Activated CD4-positive, alpha-beta T cell treated with anti-CD3 and anti-CD28 coated beads, Interleukin-2, amount 50 U/mL, for 16 hours (primary cell): ENCODE results near the gene NT5C2.

Source experiments
- DNase-seq: peaks from one replicate; pipeline ENCODE4 v3.0.0-alpha.2; 2020

The NT5C2 gene

DNA sequence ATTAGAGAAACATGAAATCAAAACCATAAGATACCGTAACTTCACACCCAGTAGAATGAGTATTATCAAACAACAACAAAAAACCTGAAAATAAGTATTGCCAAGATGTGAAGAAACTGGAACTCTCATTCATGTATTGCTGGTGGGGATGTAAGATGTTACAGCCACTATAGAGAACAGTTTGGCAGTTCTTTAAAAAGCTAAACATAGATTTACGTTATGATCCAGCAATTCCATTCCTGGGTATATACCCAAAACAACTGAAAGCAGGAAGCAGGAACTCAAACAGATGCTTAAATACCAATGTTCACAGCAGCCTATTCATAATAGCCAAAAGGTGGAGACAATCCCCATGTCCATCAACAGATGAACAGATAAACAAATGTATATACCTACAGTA lies 72.5 kb downstream of the NT5C2 start:
- DNase-seq: no peak

- no peak for DNase-seq
Observed at GRCh38 chr10:103117247-103117646, 75.8 kb downstream of the NT5C2 start.

GRCh38 chr10:103114876-103115275 lies 78.2 kb downstream of the NT5C2 start:
- no peak for DNase-seq

DNA sequence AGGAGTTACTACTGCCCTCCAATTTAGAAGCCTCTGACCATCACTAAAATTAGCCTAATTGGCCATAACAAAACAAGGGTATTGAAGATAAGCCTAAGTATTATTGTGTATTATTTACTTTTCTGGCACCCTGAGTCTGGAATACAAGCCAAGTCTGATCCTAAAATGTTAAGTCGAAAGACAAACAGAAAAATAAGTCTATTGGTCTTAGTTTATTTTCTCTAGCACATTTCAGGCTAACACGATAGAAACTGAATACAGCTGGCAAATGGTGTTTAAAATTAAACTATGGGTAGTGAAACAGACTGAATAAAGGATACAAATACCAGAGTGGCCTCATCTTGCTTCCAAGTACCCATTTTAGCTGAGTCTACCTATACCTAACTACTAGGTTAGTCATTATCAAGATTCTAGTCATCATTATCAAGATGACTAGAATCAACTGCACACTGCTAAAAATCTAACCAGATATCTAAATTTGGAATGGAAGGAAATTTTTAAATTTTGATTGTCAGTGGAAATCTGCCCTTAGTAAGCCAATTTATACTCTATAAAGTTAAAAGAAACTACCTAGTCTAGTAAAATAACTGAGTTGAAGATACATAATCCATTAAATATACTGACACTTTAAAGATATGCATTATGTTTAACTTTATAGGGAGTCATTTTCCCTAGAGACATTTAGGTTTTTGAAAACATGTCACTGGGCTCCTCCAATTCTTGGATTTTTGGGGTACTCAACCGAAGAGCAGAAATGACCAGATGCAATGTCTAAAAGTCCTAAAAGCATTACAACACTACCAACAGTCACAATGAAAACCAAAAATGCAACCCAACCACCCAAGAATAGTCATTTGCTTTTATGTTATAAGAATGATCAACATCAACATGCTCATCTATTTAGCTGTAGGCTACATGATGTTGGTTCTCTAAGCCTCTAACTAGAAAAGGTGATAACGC lies 80.9 kb downstream of the NT5C2 start:
- peak; percentile 54 for DNase-seq

- peak; percentile 18 for DNase-seq
Observed at GRCh38 chr10:103111031-103111917, 81.8 kb downstream of the NT5C2 start.

- DNase-seq: no peak
Observed at GRCh38 chr10:103110407-103110806, 82.7 kb downstream of the NT5C2 start.

GRCh38 chr10:103109821-103110220 lies 83.3 kb downstream of the NT5C2 start:
- DNase-seq: no peak

DNA sequence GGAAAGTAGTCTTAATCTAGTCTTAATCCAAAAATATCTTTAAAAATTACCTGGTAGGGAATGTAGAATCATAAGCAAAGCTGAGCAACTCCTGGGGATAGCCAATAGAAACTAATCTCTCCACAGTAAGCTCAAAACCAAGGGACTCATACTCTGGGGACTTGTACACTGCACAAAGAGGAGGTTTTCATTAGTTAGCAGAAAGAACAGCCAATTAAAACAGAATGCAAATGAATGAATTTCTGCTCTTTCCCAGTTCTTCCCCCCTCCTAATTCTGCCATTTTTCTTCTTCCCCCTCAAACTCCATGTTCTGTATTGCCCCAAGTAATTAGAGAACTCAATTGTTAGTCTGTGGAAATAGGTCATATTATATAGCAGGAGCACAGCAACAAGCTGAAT lies 86.5 kb downstream of the NT5C2 start:
- no peak for DNase-seq

GRCh38 chr10:103105462-103105861 lies 87.6 kb downstream of the NT5C2 start:
- no peak for DNase-seq

- DNase-seq: no peak
Observed at GRCh38 chr10:103104721-103105120, 88.4 kb downstream of the NT5C2 start.

GRCh38 chr10:103103989-103104388 lies 89.1 kb downstream of the NT5C2 start:
- DNase-seq: no peak

DNA sequence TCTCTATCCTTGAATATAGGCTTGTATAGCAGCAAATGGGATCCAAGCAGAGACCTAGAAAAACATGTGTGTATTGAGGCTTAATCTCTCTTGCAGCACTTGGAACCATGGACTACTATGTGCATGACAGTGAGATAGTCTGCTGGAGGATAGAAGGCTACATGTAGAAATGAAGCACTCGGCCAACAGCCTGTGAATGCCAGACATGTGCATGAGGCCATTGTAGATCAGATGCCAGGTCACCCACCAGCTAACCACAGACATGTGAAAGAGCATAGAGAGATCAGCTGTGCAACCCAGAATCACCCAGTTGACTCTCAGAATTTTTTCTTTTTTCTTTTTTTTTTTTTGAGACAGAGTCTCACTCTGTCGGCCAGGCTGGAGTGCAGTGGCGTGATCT lies 90.9 kb downstream of the NT5C2 start:
- DNase-seq: no peak

- DNase-seq: no peak
Observed at GRCh38 chr10:103100620-103101019, 92.5 kb downstream of the NT5C2 start.

DNA sequence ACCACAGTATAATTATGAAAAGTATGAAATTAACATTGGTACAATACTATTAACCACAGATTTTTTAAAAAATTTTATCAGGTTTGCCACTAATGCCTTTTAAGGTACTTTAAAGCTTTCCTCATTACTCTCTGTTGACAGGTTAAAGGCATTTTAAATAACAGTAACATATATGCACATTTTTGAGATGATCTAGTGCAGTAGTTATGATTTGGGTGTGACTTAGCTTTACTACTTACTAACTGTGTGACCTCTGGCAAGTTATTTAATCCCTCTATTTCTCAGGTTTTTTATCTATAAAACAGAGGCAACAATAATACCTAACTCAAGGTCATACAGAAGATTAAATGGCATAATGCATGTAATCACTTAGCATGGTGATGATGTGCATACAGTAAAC lies 94.8 kb downstream of the NT5C2 start:
- DNase-seq: no peak

- DNase-seq: no peak
Observed at GRCh38 chr10:103096130-103096529, 96.9 kb downstream of the NT5C2 start.

- DNase-seq: no peak
Observed at GRCh38 chr10:103095005-103095404, 98.1 kb downstream of the NT5C2 start.

DNA sequence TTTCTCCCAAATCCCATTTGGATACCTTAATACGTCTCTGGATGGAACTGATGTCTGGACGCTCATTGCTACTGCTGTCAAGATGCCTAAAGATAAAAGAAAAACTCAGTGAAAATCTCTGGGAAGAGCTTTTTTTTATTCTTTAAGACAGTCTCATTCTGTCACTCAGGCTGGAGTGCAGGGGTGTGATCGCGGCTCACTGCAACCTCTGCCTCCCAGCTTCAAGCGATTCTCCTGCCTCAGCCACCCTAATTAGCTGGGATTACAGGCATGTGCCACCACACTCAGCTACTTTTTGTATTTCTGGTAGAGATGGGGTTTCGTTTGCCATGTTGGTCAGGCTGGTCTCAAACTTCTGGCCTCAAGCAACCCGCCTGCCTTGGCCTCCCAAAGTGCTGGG lies 102.2 kb downstream of the NT5C2 start:
- no peak for DNase-seq

GRCh38 chr10:103089493-103089892 lies 103.6 kb downstream of the NT5C2 start:
- DNase-seq: no peak

DNA sequence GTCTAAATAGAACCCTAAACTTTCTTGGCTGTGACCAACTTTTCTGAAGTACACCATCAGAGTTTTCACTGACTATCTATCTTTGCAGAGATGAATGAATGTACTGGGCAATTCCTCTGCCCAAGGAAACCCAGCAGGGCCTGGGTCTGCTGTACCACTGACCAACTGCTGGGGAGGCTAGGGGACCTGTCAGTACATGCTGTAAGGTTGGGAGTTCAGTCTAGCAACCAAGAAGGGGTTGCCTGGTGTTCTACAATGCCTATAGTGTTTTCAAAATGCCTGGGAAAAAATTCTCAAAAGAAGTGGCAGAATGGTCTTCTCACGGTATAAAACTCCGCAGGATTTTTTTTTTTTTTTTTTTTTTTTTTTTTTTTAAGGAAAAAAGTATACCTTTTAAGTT lies 106.3 kb downstream of the NT5C2 start:
- DNase-seq: no peak

GRCh38 chr10:103086261-103086660 lies 106.8 kb downstream of the NT5C2 start:
- DNase-seq: no peak

DNA sequence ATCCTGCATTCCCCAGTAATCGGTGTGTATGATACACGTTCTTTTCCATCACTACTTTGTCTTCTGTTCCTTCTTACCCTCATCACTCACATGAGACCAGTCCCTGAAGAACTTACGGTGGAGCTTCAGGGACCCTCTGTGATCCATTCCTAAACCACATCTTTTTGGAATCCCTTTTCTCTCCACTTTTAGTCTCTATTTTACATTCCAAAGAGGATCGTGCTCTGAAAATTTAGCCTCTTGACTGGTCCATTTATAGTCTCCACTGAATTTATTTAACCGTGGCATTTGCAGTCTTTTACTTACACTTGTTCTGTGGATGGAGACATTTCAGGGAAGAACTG lies 109.1 kb downstream of the NT5C2 start:
- DNase-seq: no peak

GRCh38 chr10:103083266-103083976 lies 109.7 kb downstream of the NT5C2 start:
- no peak for DNase-seq

DNA sequence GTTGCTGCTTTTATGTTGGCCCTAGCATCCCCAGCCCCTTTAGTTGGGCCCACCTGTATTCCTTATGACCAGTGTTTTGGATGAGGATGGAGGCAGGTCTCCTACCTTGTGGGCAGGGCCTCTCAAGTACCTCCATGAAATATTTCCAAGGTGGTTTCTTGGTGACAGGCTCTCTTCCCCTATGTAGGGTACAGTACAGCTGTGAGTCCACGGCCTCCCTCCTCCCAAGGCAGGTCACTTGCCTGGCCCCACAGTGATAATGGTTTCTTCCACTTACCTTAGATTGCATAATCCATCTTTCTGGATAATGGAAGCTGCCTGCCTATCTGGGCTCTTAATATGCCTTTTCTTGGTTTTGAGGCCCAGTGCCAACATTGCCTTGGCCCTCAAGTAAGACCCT lies 110.4 kb downstream of the NT5C2 start:
- DNase-seq: no peak
